BLaER1 treated with 17β-estradiol and CSF1 and Interleukin-3, amounts not matched to agents 10 nM and 100 nM (cell line): ENCODE measurements around the gene ZNF786.
"Not testable (repeated sequence)": the region's sequence is repeated elsewhere in the genome, so short reads cannot be mapped to it uniquely, and the experiment has no call there.

Experiments used
- H3K27ac ChIP-seq, 11 experiments: shearing (Covaris generic); formaldehyde crosslinking; 2 replicates each; pipeline ENCODE4 v1.8.1; 2022
- H3K27me3 ChIP-seq, 11 experiments: shearing (Covaris generic); formaldehyde crosslinking; 2 replicates each; pipeline ENCODE4 v1.8.1; 2022
- H3K36me3 ChIP-seq, 11 experiments: shearing (Covaris generic); formaldehyde crosslinking; 2 replicates each; pipeline ENCODE4 v1.8.1; 2022
- H3K4me1 ChIP-seq, 10 experiments: shearing (Covaris generic); formaldehyde crosslinking; 2 replicates each; pipeline ENCODE4 v1.8.1; 2022
- H3K4me2 ChIP-seq, 11 experiments: shearing (Covaris generic); formaldehyde crosslinking; 2 replicates each; pipeline ENCODE4 v1.8.1; 2022
- H3K4me3 ChIP-seq, 10 experiments: shearing (Covaris generic); formaldehyde crosslinking; 2 replicates each; pipeline ENCODE4 v1.8.1; 2022
- H3K9ac ChIP-seq, 11 experiments: shearing (Covaris generic); formaldehyde crosslinking; 2 replicates each; pipeline ENCODE4 v1.8.1; 2022
- H3K9me3 ChIP-seq, 11 experiments: shearing (Covaris generic); formaldehyde crosslinking; replicated peaks in 1 of 11; 2 replicates each; pipeline ENCODE4 v1.8.1; 2022
- H4K20me1 ChIP-seq, 11 experiments: shearing (Covaris generic); formaldehyde crosslinking; 2 replicates each; pipeline ENCODE4 v1.8.1; 2022
- Cebpa-rat ChIP-seq, 11 experiments: shearing (Covaris generic); IDR thresholded peaks; 2 replicates each; pipeline ENCODE4 v1.8.1; 2022

The ZNF786 gene

DNA sequence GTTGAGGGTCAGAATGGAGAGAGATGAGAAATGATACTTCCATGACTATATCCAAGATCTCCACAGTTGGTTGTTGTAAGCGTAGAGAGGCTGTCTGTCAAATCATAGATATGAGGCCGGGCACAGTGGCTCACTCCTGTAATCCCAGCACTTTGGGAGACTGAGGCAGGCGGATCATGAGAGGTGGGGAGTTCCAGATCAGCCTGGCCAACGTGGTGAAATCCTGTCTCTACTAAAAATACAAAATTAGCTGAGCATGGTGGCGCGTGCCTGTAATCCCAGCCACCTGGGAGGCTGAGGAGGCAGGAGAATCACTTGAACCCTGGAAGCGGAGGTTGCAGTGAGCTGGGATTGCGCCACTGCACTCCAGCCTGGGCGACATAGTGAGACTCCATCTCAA is 60.1 kb downstream of the ZNF786 start:
- H3K9me3 ChIP-seq, H3K27me3 ChIP-seq, H3K4me3 ChIP-seq, H3K27ac ChIP-seq, H3K9ac ChIP-seq, H3K36me3 ChIP-seq: not testable (repeated sequence)
- H3K4me2 ChIP-seq, result 0 out of 22 replicates have a peak overlapping the region, but pooled peaks of 1 of the 11 experiments have one; percentile 87
- H4K20me1 ChIP-seq, result peaks cover 5 to 22% (median 15%) of the 10 kb centered on the region in 11 experiments; a peak in 13 of 22 replicates
- TF ChIP-seq Cebpa-rat (IDR thresholded peaks at IDR 0.05), result 0 out of 22 replicates have a peak, but pooled peaks of 1 of the 11 experiments have one; percentile 17
- peaks cover 22 to 28% (median 25%) of the 10 kb centered on the region in 10 experiments for H3K4me1 ChIP-seq

DNA sequence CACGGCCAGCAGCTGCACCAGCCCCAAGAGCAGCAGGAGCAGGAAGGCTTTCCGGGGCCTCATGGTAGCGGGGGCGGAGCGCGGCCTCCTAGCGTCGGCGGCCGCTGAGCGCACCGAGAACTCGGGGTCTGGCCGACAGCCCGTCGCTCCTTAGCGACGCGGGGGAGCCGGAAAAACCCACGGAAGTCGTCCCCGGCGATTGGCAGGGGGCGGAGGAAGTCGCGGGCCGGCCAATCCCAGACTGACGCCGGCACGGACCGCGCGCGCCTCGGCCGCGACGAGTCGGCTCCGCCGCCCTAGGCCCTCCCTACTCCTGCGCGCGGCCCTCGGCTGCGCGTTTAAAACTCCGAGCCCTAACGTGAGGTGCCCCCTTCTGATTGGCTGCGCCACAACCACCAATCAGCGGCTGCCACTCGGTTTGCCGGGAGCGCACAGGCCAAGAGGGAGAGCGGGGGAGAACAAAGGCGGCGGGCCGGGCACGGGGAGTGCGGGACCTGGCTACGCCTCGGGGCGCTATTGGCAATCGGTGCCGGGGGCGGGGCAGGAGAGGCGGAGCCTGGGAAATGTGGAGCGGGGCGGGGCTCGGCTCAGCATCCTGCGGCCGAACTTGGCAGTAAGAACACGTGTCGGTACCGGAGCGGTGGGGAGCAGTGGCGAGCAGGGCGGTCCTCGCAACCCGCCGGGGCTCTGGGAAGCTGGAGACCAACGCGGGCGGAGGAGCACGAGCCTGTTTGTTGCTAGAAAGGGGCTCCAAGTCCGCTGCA is 62.0 kb downstream of the ZNF786 start, which contains the start of gene PDIA4:
TSS of gene PDIA4 (minus strand) at position 160 of the 764 bp plus-strand sequence. CDS start at position 63, 97 bp downstream.
- Histone ChIP-seq H3K27ac (peak within 1 kb of the TSS; percentile 75 to 95 (median 91)), H3K4me3 (peak within 1 kb of the TSS; percentile 81 to 98 (median 88)), H3K36me3 (peaks cover 3 to 27% (median 21%) of the 10 kb centered on the region in 11 experiments; a peak in 16 of 22 replicates), H3K9me3 (no peaks in the 10 kb centered on the region; a peak in 1 of 22 replicates), H3K27me3 (no peaks in the 10 kb centered on the region), H3K4me2 (peak within 1 kb of the TSS; percentile 87 to 97 (median 95)), H4K20me1 (peaks cover 10 to 39% (median 34%) of the 10 kb centered on the region in 11 experiments; a peak in 19 of 22 replicates), H3K9ac (peak within 1 kb of the TSS; percentile 87 to 98 (median 92)), H3K4me1 (peaks cover 32 to 45% (median 40%) of the 10 kb centered on the region in 10 experiments)
- no peak for TF ChIP-seq Cebpa-rat (IDR thresholded peaks at IDR 0.05)

DNA sequence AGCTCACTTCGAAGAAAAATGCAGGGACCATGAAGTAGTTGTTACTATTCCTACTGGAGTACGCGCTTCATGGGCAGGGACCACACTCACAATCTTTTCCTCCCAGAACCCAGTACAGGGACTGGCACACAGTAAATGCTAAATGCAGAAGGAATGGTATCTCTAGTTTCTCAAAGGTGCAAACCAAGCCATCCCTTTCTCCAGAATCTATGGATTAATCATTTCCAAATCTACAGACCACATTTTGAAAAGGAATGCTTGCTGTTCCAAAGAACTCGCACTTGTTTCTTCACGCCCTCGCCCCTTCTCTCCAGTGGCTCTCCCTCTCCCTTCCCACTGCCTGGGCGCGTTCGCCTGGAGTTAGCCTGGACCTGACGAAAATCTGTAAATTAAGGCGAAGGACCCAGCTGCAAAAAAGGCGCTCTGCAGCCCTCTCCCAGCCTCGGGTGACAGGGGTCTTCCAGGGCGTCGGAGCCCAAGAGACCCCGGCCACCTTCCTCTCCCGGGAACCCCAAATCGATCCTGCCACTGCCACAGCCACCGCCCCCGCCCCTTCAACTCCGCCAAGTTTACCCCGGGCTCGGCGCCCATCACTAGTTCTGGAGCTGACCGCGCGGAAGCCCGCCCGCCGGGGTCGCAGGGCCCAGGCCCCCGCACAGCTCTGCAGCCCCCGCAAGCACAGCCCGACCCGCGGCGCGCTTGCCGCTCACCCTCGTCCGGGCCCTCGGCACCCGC is 62.7 kb downstream of the ZNF786 start:
- peak overlapping the region; percentile 87 to 97 (median 95) for H3K4me2 ChIP-seq
- H3K9ac ChIP-seq, result peak overlapping the region; percentile 87 to 98 (median 92)
- peak overlapping the region; percentile 81 to 98 (median 88) for H3K4me3 ChIP-seq
- no peak for TF ChIP-seq Cebpa-rat (IDR thresholded peaks at IDR 0.05)
- no peaks in the 10 kb centered on the region for H3K9me3 ChIP-seq
- peaks cover 40 to 53% (median 48%) of the 10 kb centered on the region in 10 experiments for H3K4me1 ChIP-seq
- H4K20me1 ChIP-seq, result peaks cover 18 to 47% (median 42%) of the 10 kb centered on the region in 11 experiments; a peak in 20 of 22 replicates
- peak overlapping the region; percentile 75 to 95 (median 91) for H3K27ac ChIP-seq
- no peaks in the 10 kb centered on the region for H3K27me3 ChIP-seq
- peaks cover 3 to 34% (median 28%) of the 10 kb centered on the region in 11 experiments; a peak in 17 of 22 replicates for H3K36me3 ChIP-seq

DNA sequence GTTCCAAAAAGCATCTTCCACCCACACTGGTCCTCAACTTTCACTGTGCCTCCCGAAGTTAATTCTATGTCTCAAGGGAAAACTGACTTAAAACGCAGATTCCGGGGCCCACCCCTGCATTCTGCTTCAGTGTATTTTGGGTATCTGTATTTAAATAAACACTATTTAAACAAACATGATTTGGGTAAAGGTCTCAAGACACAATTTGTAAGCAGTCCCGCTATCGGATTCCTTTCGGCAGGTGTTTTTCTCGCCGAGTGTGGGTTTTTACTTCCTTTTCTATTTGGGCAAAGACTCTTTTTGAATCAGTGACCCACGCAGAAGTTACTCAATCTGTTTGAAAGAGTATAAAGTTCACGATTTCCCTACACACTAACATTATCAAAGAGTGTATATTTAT is 63.5 kb downstream of the ZNF786 start:
- H3K9me3 ChIP-seq, result no peaks in the 10 kb centered on the region
- H3K4me1 ChIP-seq, result peaks cover 47 to 59% (median 53%) of the 10 kb centered on the region in 10 experiments
- TF ChIP-seq Cebpa-rat (IDR thresholded peaks at IDR 0.05), result no peak
- H3K36me3 ChIP-seq, result peaks cover 8 to 42% (median 33%) of the 10 kb centered on the region in 11 experiments; a peak in 19 of 22 replicates
- H3K9ac ChIP-seq, result peak overlapping the region; percentile 87 to 98 (median 92)
- peak overlapping the region; percentile 87 to 97 (median 95) for H3K4me2 ChIP-seq
- peak overlapping the region; percentile 75 to 95 (median 91); a peak in 21 of 22 replicates for H3K27ac ChIP-seq
- H4K20me1 ChIP-seq, result peaks cover 25 to 54% (median 49%) of the 10 kb centered on the region in 11 experiments; a peak in 20 of 22 replicates
- H3K27me3 ChIP-seq, result no peaks in the 10 kb centered on the region
- H3K4me3 ChIP-seq, result peak overlapping the region; percentile 81 to 98 (median 88)

DNA sequence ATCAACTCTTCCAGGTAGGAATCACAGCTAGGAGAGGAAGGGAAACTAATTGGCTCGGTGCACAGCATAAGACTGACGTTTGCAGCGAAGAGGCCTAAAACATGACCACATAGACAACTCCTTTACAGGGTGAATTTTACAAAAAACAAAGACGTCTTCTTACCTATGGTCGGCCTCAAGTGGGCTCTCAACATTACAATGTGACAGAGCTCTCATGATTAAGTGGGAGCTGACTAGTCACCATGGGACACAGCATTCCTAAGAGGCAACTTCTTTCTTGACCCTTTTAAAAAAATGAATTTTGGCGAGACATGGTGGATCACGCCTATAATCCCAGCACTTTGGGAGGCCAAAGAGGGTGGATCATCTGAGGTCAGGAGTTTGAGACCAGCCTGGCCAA is 66.9 kb downstream of the ZNF786 start:
- TF ChIP-seq Cebpa-rat (IDR thresholded peaks at IDR 0.05), result no peak
- H3K9ac ChIP-seq, result peak overlapping the region in 7 of 11 experiments; percentile 5 to 72 (median 38); a peak in 7 of 22 replicates
- no peaks in the 10 kb centered on the region for H3K27me3 ChIP-seq
- H3K4me2 ChIP-seq, result peak overlapping the region in 9 of 11 experiments; percentile 1 to 96 (median 19); a peak in 12 of 22 replicates
- H3K9me3 ChIP-seq, result no peaks in the 10 kb centered on the region
- H4K20me1 ChIP-seq, result peaks cover 44 to 87% (median 81%) of the 10 kb centered on the region in 11 experiments; a peak in 21 of 22 replicates
- no peak overlapping the region for H3K27ac ChIP-seq
- H3K4me1 ChIP-seq, result peaks cover 45 to 57% (median 51%) of the 10 kb centered on the region in 10 experiments
- H3K36me3 ChIP-seq, result peaks cover 33 to 75% (median 65%) of the 10 kb centered on the region in 11 experiments
- H3K4me3 ChIP-seq, result no peak overlapping the region

DNA sequence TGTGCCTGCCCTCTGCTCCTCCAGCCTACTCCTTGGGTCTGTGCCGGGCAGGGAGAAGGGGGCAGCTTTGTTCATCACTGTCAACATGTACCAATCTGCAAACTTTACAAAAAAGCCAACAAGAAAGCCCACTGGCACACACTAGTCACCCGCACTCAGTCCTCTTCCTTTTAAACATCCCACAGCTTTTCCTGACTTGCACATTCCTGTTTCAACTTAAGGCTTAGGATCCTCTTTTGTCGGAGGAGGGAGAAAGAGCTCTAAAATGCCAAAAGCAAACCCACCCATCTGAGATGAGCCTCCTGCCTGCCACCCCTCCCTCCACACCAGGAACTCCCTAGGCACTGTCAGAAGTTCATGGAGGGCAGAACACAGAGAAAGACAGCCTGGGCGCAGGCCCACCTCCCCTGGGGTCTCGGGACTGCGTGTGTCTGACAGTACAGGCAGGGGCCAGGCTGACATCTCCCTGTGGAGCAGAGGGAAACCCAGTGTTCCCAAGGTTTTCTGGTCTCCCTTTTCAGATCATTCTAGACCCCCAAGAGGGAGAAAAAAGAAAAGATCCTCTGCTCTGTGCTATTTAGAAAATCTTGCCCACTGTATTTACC is 67.7 kb downstream of the ZNF786 start:
- Histone ChIP-seq H3K27me3 (no peaks in the 10 kb centered on the region), H3K36me3 (peaks cover 39 to 83% (median 72%) of the 10 kb centered on the region in 11 experiments), H4K20me1 (peaks cover 44 to 89% (median 82%) of the 10 kb centered on the region in 11 experiments; a peak in 21 of 22 replicates), H3K4me3 (no peak overlapping the region), H3K9me3 (no peaks in the 10 kb centered on the region), H3K4me2 (peak overlapping the region; percentile 1 to 96 (median 18); a peak in 14 of 22 replicates), H3K9ac (peak overlapping the region in 10 of 11 experiments; percentile 5 to 72 (median 34); a peak in 13 of 22 replicates), H3K4me1 (peaks cover 45 to 57% (median 52%) of the 10 kb centered on the region in 10 experiments), H3K27ac (peak overlapping the region in 3 of 11 experiments; percentile 22 to 37 (median 24); a peak in 4 of 22 replicates)
- TF ChIP-seq Cebpa-rat (IDR thresholded peaks at IDR 0.05), result no peak

DNA sequence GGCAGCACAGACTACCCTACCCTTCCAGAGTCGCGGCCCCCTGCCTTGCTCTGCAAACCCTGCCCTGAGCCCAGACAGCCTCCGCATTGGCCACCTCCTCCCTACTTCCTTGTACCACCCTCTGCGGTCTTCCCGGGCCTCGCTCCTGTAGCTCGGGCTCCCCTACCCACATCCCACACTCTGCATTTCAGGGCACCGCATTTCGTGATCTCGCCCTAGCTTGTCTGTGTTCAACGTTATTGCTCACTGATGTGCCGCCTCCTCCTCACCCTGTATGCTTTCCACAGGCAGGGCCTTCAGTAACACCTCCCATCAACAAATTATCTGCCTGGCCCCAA is 68.8 kb downstream of the ZNF786 start:
- Histone ChIP-seq H3K4me1 (peaks cover 41 to 54% (median 48%) of the 10 kb centered on the region in 10 experiments), H3K9me3 (no peaks in the 10 kb centered on the region), H4K20me1 (peaks cover 41 to 97% (median 82%) of the 10 kb centered on the region in 11 experiments; a peak in 21 of 22 replicates), H3K27me3 (no peaks in the 10 kb centered on the region), H3K9ac (no peak overlapping the region), H3K36me3 (peaks cover 50 to 94% (median 83%) of the 10 kb centered on the region in 11 experiments), H3K27ac (peak overlapping the region in 1 of 11 experiments; percentile 10; a peak in 2 of 22 replicates), H3K4me2 (peak overlapping the region in 6 of 11 experiments; percentile 2 to 26 (median 16); a peak in 4 of 22 replicates), H3K4me3 (no peak overlapping the region)
- no peak for TF ChIP-seq Cebpa-rat (IDR thresholded peaks at IDR 0.05)

DNA sequence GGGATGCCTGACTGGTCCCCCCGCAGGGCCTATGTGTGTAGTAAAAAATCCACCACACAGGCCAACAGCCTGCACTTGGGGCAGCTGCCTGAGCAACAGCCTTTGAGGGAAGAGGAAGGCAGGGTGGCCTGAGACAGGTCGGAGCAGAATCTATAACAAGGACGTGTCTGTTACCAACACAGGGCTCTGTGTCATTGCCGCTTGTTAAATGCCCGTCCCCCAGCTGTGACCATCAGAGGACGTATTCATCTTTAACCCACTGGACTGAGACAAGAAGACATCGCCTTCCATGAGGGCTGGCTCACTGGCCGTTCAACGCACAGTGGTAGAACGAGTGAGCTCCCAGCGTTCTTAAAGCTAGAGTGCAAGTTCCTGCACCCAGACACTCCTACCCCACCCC is 70.0 kb downstream of the ZNF786 start:
- Histone ChIP-seq H4K20me1 (peaks cover 39 to 97% (median 80%) of the 10 kb centered on the region in 11 experiments; a peak in 21 of 22 replicates), H3K27ac (no peak overlapping the region), H3K9me3 (no peaks in the 10 kb centered on the region), H3K36me3 (peaks cover 60 to 99% (median 93%) of the 10 kb centered on the region in 11 experiments), H3K9ac (peak overlapping the region in 3 of 11 experiments; percentile 21 to 33 (median 28); a peak in 1 of 22 replicates), H3K4me2 (no peak overlapping the region), H3K4me1 (peaks cover 32 to 42% (median 38%) of the 10 kb centered on the region in 10 experiments), H3K27me3 (no peaks in the 10 kb centered on the region), H3K4me3 (no peak overlapping the region)
- TF ChIP-seq Cebpa-rat (IDR thresholded peaks at IDR 0.05), result no peak
